Activated naive CD8-positive, alpha-beta T cell treated with anti-CD3 and anti-CD28 coated beads for 36 hours (primary cell): ENCODE measurements around the gene CADM2. TPM values are rescaled to one million over a fixed set of nuclear protein-coding genes. Genes with fewer than 3 reads are reported as not detected.

Source experiments
- DNase-seq: peaks from one replicate; pipeline ENCODE4 v3.0.0; 2021
- H3K27ac Mint-ChIP-seq: one replicate; pipeline ENCODE4 v1.8.0; 2022; ENCODE audit warnings: mild to moderate bottlenecking, moderate library complexity, mixed read lengths
- H3K27me3 Mint-ChIP-seq: one replicate; pipeline ENCODE4 v1.8.0; 2022; ENCODE audit warnings: mild to moderate bottlenecking, mixed read lengths
- H3K36me3 Mint-ChIP-seq: one replicate; pipeline ENCODE4 v1.8.0; 2021; ENCODE audit warnings: mild to moderate bottlenecking, mixed read lengths
- H3K4me1 Mint-ChIP-seq: one replicate; pipeline ENCODE4 v1.8.0; 2021; ENCODE audit warnings: mixed read lengths
- H3K4me3 Mint-ChIP-seq: one replicate; pipeline ENCODE4 v1.8.0; 2022; ENCODE audit warnings: mild to moderate bottlenecking, moderate library complexity, mixed read lengths
- H3K9me3 Mint-ChIP-seq: one replicate; pipeline ENCODE4 v1.8.0; 2022; ENCODE audit warnings: mixed read lengths
- total RNA-seq, 2 experiments: library from RNA; stranded (reverse); gene quantifications; one replicate each; pipeline ENCODE4 v1.2.3, GENCODE V29; 2021

Gene CADM2
- total RNA-seq, 2 experiments from 2014 or later = 0.21 to 0.40 TPM

GRCh38 chr3:85005946-85006345, 47.2 kb downstream of the CADM2 start:
- Mint-ChIP-seq H3K9me3 (peaks cover 1% of the 10 kb centered on the region), H3K4me3 (no peak overlapping the region), H3K36me3 (no peaks in the 10 kb centered on the region)

DNA sequence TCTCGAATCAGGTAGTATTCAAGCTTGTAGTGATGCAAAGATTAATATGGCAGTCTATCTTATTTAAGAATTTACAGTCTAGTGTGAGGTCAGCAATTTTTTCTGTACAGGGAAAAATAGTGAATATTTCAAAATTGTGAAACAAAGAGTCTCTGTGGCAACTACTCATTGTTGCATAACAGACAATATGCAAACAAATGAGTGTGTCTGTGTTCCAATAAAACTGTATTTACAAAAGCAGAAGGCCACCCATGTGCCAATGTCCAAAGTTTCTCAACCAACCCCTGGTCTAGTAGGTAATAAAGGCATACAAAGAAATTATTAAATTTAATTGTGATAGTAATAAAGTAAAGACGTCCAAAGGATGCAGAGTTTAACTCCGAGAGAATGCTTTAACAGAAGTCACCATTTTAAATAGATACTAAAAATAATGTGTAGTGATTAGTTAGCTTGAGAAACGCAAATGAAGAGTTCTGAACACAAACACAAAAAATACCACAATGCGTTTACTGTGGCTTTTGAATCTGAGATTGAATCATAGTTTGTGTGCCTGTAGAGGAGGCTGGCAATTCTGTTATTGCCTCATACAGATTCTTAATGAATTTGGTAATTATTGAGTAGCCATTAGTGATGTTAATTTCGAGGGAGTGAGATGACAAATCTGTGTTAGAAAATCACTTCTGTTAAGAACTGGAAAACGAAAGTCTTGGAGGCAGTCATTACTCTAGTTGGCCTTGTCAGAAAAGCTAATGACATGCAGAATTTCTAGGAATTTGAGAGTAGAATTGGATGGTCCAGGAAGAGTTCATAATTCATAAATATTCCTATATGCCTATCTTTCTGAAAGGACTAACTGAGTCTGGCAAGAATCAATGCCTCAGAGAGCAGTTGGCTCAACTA, 48.7 kb downstream of the CADM2 start:
- no peak overlapping the region for H3K27ac Mint-ChIP-seq
- no peak overlapping the region for H3K4me3 Mint-ChIP-seq
- peaks cover 1% of the 10 kb centered on the region for H3K9me3 Mint-ChIP-seq
- H3K27me3 Mint-ChIP-seq = no peaks in the 10 kb centered on the region
- H3K4me1 Mint-ChIP-seq = no peaks in the 10 kb centered on the region
- H3K36me3 Mint-ChIP-seq = no peaks in the 10 kb centered on the region
- no peak for DNase-seq

More at GRCh38 chr3:85005946-85006345, 47.2 kb downstream of the CADM2 start:
- no peaks in the 10 kb centered on the region for H3K27me3 Mint-ChIP-seq
- no peaks in the 10 kb centered on the region for H3K4me1 Mint-ChIP-seq
- H3K27ac Mint-ChIP-seq = no peak overlapping the region
- no peak for DNase-seq

GRCh38 chr3:85020828-85021227, 62.0 kb downstream of the CADM2 start:
- Mint-ChIP-seq H3K27me3 (no peaks in the 10 kb centered on the region), H3K4me3 (no peak overlapping the region), H3K9me3 (peaks cover 8% of the 10 kb centered on the region), H3K27ac (no peak overlapping the region), H3K36me3 (no peaks in the 10 kb centered on the region), H3K4me1 (no peaks in the 10 kb centered on the region)
- no peak for DNase-seq

DNA sequence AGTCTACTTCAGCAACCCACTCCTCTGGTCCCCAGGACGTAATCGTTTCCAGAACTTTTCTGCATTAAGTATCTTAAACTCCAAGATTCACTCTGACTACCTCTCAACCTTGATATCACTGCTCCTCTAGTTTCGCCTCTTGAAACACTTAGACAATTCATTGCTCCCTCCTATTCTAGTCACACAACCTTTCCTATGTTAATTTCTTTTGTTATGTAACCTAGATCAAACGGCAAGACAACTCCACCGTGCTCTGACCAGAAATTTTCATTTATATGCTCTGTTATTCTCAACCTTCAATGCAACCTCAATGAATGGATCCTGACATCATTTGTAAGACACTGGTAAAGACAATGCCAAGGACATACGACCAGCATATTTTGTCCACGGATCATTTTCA, 71.3 kb downstream of the CADM2 start:
- no peak for DNase-seq
- H3K9me3 Mint-ChIP-seq = peaks cover 3% of the 10 kb centered on the region
- H3K4me3 Mint-ChIP-seq = no peak overlapping the region
- H3K27ac Mint-ChIP-seq = no peak overlapping the region
- no peaks in the 10 kb centered on the region for H3K27me3 Mint-ChIP-seq
- no peaks in the 10 kb centered on the region for H3K4me1 Mint-ChIP-seq
- no peaks in the 10 kb centered on the region for H3K36me3 Mint-ChIP-seq

DNA sequence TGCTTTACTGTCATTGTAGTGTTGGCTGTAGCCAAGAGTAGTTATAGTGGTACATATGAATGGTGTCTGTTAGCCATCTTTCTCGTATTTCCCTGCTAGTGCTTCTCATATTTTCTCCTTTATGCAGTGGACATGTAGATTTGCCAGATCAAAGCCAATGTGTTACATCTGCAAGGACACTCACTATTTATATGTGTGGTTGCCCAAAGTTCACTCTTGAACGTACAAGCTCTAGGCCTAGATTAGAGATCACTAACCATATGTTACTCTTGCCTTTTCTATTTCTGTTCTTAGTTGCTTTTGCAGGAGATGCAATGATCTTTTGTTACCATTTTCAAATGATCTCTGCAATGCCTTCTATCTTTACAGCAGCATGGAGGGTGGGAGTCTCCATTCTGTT, 78.4 kb downstream of the CADM2 start:
- Mint-ChIP-seq H3K9me3 (no peaks in the 10 kb centered on the region), H3K27me3 (no peaks in the 10 kb centered on the region), H3K4me3 (no peak overlapping the region), H3K36me3 (no peaks in the 10 kb centered on the region), H3K4me1 (no peaks in the 10 kb centered on the region), H3K27ac (no peak overlapping the region)
- DNase-seq = no peak

DNA sequence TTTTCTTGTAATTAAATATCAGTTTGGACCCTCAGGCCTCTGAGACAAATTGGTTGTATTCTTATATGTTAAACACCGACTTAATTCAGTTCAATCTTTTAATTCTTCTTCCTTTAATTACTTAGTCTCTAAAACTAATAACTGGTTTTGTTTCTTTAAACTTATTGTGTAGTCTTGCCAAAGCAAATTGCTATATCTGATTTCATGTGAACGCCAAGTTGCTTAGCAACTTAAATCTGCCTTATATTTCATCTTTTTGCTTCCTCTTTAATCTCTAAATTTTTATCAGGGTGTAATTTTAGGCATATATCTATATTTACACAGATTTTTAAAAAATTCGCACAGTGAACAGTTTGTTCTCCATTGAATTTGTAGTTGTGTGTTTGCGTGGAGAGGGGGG, 82.2 kb downstream of the CADM2 start:
- no peak for DNase-seq
- H3K36me3 Mint-ChIP-seq = no peaks in the 10 kb centered on the region
- H3K27me3 Mint-ChIP-seq = no peaks in the 10 kb centered on the region
- no peaks in the 10 kb centered on the region for H3K4me1 Mint-ChIP-seq
- H3K9me3 Mint-ChIP-seq = no peaks in the 10 kb centered on the region
- no peak overlapping the region for H3K4me3 Mint-ChIP-seq
- H3K27ac Mint-ChIP-seq = no peak overlapping the region

DNA sequence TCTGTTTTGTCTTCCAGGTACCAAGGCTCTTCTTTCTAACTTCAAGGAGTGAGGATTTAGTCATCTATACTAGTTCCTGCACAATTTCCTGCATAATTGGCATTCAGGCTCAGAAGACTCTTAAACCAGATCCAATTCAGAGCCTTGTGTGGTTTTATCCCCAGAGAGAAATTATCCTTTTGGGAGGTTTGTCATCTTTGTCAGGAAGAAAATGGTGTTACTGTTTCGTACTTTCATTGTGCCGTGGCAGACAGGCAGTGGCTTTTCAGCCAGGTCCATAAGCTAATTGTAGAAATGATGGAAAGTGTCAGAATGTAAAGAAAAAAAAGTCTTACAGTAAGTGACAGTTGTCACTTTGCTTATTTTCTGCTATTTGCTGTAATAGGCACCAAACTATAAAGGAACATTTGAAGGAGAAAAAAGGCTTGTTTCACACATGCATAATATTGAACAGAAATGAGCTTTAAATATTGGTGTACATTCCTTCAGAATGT, 82.8 kb downstream of the CADM2 start:
- H3K4me1 Mint-ChIP-seq = no peaks in the 10 kb centered on the region
- H3K4me3 Mint-ChIP-seq = no peak overlapping the region
- no peak overlapping the region for H3K27ac Mint-ChIP-seq
- no peak for DNase-seq
- no peaks in the 10 kb centered on the region for H3K9me3 Mint-ChIP-seq
- no peaks in the 10 kb centered on the region for H3K27me3 Mint-ChIP-seq
- no peaks in the 10 kb centered on the region for H3K36me3 Mint-ChIP-seq

- Mint-ChIP-seq H3K27me3 (no peaks in the 10 kb centered on the region), H3K9me3 (peaks cover 2% of the 10 kb centered on the region), H3K36me3 (no peaks in the 10 kb centered on the region), H3K4me1 (no peaks in the 10 kb centered on the region), H3K27ac (no peak overlapping the region), H3K4me3 (no peak overlapping the region)
- no peak for DNase-seq
Measured at GRCh38 chr3:85050821-85051220, 92.0 kb downstream of the CADM2 start.

- Mint-ChIP-seq H3K4me3 (no peak overlapping the region), H3K27ac (no peak overlapping the region), H3K9me3 (peaks cover 3% of the 10 kb centered on the region), H3K36me3 (no peaks in the 10 kb centered on the region), H3K4me1 (no peaks in the 10 kb centered on the region), H3K27me3 (no peaks in the 10 kb centered on the region)
- no peak for DNase-seq
Measured at GRCh38 chr3:85051786-85052185, 93.0 kb downstream of the CADM2 start.

- Mint-ChIP-seq H3K4me3 (no peak overlapping the region), H3K36me3 (no peaks in the 10 kb centered on the region), H3K4me1 (no peaks in the 10 kb centered on the region), H3K27ac (no peak overlapping the region), H3K27me3 (no peaks in the 10 kb centered on the region), H3K9me3 (peaks cover 3% of the 10 kb centered on the region)
- no peak for DNase-seq
Measured at GRCh38 chr3:85053626-85054025, 94.8 kb downstream of the CADM2 start.

GRCh38 chr3:85054579-85054978, 95.8 kb downstream of the CADM2 start:
- Mint-ChIP-seq H3K4me1 (no peaks in the 10 kb centered on the region), H3K36me3 (no peaks in the 10 kb centered on the region), H3K27ac (no peak overlapping the region), H3K9me3 (peaks cover 1% of the 10 kb centered on the region), H3K4me3 (no peak overlapping the region), H3K27me3 (no peaks in the 10 kb centered on the region)
- no peak for DNase-seq

DNA sequence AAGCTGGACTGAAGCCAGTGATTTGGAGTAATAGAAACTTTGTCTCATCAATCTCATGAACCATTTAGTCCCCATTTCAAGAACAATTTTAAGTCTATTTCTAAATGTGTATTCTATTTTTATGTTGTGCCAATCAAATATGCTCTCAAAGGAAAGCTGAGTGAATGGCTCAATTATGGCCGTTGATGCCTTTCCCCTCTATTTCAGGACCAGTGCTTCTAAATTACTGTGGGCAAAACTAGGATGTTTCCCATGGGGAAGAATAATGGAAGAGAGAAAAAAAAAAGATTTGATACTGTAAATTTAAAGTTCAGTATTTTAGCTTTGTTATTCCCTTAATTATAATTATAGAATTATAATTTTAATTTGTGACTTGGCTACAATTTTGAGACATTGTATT, 110.1 kb downstream of the CADM2 start:
- Mint-ChIP-seq H3K36me3 (no peaks in the 10 kb centered on the region), H3K27me3 (no peaks in the 10 kb centered on the region), H3K9me3 (peaks cover 5% of the 10 kb centered on the region), H3K4me1 (no peaks in the 10 kb centered on the region), H3K4me3 (no peak overlapping the region), H3K27ac (no peak overlapping the region)
- DNase-seq = no peak

GRCh38 chr3:85074003-85074402, 115.2 kb downstream of the CADM2 start:
- Mint-ChIP-seq H3K4me3 (no peak overlapping the region), H3K27ac (no peak overlapping the region), H3K27me3 (no peaks in the 10 kb centered on the region), H3K9me3 (no peaks in the 10 kb centered on the region), H3K36me3 (no peaks in the 10 kb centered on the region), H3K4me1 (no peaks in the 10 kb centered on the region)
- DNase-seq = no peak

DNA sequence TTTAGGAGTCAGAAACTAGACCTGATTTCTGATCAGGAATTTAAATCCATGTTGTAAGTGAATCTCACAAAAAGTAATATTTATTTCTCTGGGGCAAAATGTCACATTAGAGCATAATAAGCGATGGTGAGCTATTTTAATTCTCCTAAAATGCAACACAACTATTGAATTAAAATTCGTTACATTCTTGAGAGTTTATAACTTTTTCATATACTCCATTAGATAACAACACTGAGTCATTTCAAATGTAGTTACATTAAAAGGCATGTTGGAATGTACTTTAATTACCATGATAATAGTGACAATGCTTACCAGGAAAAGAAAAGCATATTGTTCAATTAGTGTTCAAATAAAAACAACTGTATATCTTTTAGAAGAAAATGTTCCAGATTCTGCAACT, 116.9 kb downstream of the CADM2 start:
- DNase-seq = no peak
- no peaks in the 10 kb centered on the region for H3K4me1 Mint-ChIP-seq
- no peaks in the 10 kb centered on the region for H3K27me3 Mint-ChIP-seq
- H3K36me3 Mint-ChIP-seq = no peaks in the 10 kb centered on the region
- H3K27ac Mint-ChIP-seq = no peak overlapping the region
- H3K4me3 Mint-ChIP-seq = no peak overlapping the region
- H3K9me3 Mint-ChIP-seq = no peaks in the 10 kb centered on the region

- no peak overlapping the region for H3K27ac Mint-ChIP-seq
- H3K4me1 Mint-ChIP-seq = no peaks in the 10 kb centered on the region
- no peak for DNase-seq
- no peaks in the 10 kb centered on the region for H3K9me3 Mint-ChIP-seq
- no peaks in the 10 kb centered on the region for H3K27me3 Mint-ChIP-seq
- no peaks in the 10 kb centered on the region for H3K36me3 Mint-ChIP-seq
- no peak overlapping the region for H3K4me3 Mint-ChIP-seq
Measured at GRCh38 chr3:85077018-85077417, 118.2 kb downstream of the CADM2 start.
